ENCODE measurements around the gene NLGN4Y.

NLGN4Y gene
- total RNA-seq = 0 to 1.7 (median 0.05) reads per million in 17 experiments

- DNase-seq = peak in 3 of 4 experiments; percentile 1 to 13 (median 5)
Observed at GRCh38 chrY:14524272-14525231, at the start of gene NLGN4Y. Gene NLGN4Y, plus strand, starts transcription at chrY:14524529. Its CDS starts 97,591 bp downstream, at chrY:14622120.

- DNase-seq = no peak
Observed at GRCh38 chrY:14485935-14486334, 38.4 kb upstream of the NLGN4Y start.

DNA sequence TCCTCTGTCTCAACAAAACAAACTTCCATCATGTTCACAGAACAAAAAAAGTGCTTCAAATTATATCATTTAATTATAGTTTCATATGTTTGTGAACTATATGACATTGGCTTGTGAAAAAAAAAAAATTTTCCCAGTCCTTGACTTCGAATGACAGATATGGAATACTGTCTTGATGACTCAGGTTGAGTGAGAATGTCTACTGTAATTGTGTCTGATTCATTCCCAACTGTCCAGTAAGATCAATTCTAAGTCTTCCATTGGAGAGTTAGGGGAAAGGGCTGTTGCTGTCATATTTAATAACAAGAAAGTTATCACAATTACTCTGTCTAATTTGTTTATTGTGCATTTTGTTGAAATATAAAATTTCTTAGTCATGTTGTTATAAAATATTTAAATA is 34.1 kb upstream of the NLGN4Y start:
- no peak for DNase-seq

GRCh38 chrY:14498071-14498470 is 26.3 kb upstream of the NLGN4Y start:
- no peak for DNase-seq

GRCh38 chrY:14504592-14504991 is 19.7 kb upstream of the NLGN4Y start:
- DNase-seq = no peak

DNA sequence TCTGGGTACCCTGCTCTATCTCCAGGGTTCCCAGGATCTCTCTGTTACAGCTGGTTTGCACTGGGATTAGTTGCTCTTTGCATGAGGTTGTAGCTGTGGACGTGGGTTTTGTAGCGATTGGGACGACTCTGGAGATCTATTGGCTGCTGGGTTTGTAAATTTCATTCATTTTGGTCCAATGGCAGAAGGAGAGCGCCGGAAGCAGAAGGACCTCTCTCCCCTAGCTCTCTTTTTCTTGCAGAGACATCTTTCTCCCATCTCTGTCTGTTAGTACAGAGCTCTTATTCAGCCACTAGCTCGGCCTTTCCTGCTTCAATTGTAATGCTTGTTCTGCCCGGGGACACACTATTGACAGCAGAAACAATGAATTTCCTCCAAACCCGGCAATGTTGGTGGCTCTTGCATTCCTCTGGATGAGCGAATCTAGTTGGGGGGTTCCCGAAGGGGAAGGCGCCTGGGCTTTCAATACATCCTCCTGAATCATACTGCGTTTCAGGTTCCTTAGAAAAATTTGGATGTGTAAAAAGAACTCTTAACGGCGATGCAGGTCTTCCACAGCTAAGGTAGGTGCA is 1.9 kb upstream of the NLGN4Y start:
- no peak for DNase-seq

GRCh38 chrY:14523491-14524271 is 648 bp upstream of the NLGN4Y start:
- peak in 1 of 4 experiments; percentile 2 for DNase-seq

- no peak for DNase-seq
Observed at GRCh38 chrY:14525315-14525714, 986 bp downstream of the NLGN4Y start.

GRCh38 chrY:14528361-14528760 is 4.0 kb downstream of the NLGN4Y start:
- DNase-seq = no peak

DNA sequence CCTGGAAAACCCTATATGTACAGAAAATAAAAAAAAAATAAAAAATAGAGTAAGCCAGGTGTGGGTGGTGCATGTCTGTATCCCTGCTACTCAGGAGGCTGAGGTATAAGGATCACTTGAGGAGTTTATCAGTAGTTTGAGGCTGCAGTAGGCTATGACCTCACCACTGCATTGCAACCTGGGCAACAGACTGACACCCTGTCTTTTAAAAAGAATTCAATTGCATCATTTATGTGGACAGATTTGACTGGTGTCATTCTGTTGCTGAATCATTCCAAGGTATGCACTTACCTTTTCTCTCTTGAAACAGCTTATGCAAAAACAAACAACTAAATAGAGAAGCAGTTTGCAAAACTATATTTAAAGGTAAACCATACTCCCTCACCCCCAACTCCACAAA is 12.4 kb downstream of the NLGN4Y start:
- no peak for DNase-seq

DNA sequence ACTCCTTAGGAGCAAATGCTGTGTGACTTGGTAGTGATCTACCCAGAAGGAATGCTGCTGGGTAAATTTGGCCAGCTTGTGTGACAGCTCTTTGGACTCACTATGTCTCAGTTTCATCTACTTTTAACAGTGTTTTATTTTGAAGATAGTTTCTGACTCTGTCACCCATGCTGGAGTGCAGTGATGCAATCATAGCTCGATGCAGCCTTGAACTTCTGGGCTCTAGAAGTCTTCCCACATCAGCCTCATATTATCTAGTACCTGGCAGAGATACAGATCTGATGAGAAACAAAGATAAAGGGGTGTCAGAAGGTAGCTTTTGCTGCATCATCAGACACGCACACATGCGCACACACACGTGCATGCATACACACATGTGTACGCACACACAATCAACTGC is 19.2 kb downstream of the NLGN4Y start:
- DNase-seq = no peak

DNA sequence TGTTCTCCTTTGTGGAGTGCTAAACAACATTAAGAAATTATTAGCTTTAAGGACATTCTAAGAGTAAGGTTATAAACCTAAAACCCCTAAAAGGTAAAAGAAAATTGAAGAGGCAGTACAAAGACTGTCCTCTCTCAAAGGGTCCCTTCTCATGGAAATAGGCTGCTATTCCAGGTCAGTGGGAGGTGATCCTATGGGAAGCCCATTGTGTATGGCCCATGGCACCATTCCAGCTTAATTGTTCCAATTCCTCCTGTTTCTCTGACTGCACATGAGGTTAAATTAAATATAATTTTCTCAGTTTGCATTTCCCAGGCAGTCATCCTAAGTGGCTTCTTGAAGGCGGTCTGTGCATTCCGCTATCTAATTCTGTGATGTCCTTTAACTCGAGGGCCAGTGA is 57.0 kb downstream of the NLGN4Y start:
- DNase-seq = no peak

- no peak for DNase-seq
Observed at GRCh38 chrY:14586725-14587124, 62.4 kb downstream of the NLGN4Y start.

- DNase-seq = no peak
Observed at GRCh38 chrY:14601372-14601771, 77.0 kb downstream of the NLGN4Y start.

DNA sequence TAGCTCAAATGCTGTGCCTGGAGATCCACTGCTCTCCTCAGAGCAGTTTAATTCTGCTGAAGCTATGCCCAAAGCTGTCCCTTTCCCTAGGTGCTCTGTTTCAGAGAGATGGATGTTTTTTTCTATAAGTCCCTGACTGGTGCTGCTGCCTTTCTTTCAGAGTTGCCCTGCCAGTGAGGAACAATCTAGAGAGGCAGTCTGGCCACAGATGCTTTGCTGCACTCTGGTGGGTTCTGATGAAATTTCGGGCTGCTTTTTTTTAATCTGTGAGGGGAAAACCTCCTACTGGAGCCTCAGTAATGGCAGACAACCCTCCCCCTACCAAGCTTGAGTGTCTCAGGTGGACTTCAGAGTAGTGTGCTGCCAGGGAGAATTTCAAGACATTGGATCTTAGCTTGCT is 93.3 kb downstream of the NLGN4Y start:
- no peak for DNase-seq

DNA sequence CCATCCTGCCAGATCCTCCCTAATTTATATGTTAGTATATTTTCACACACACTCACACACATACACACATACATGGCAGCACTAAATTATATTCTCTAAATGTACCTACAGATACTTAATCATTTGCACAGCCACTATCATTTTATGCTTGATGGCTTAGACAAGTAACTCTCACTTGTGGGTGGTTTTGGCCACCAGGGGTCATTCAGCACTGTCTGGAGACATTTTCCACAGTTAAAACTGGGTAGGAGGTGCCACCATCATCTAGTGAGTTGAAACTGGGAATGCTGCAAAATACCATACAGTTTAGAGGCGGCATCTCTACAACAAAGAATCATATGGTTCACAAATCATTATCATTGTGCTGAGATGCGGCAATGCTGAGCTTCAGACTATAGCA is 94.2 kb downstream of the NLGN4Y start:
- no peak for DNase-seq

- DNase-seq = no peak
Observed at GRCh38 chrY:14628208-14628607, 103.9 kb downstream of the NLGN4Y start.

GRCh38 chrY:14631676-14632075 is 107.3 kb downstream of the NLGN4Y start:
- no peak for DNase-seq

GRCh38 chrY:14633718-14634117 is 109.4 kb downstream of the NLGN4Y start:
- no peak for DNase-seq

- no peak for DNase-seq
Observed at GRCh38 chrY:14634954-14635353, 110.6 kb downstream of the NLGN4Y start.

- no peak for DNase-seq
Observed at GRCh38 chrY:14637551-14637950, 113.2 kb downstream of the NLGN4Y start.

- DNase-seq = no peak
Observed at GRCh38 chrY:14641853-14642252, 117.5 kb downstream of the NLGN4Y start.
